ENCODE measurements around the gene BABAM2.

GRCh38 chr2:28174211-28174610, 283.7 kb downstream of the BABAM2 start:
- TF ChIP-seq ATF3 (IDR thresholded peaks at IDR 0.05) (no peak), CTCF (IDR thresholded peaks at IDR 0.05; ENCODE audit: low read depth, low read length, missing input control) (no peak), YY1 (IDR thresholded peaks at IDR 0.05) (no peak), RAD21 (IDR thresholded peaks at IDR 0.05) (no peak), REST (IDR thresholded peaks at IDR 0.05) (no peak), TAF1 (conservative IDR thresholded peaks at IDR 0.05) (no peak), FOXA1 (IDR thresholded peaks at IDR 0.05) (no peak), MAX (IDR thresholded peaks at IDR 0.05) (no peak), SP1 (IDR thresholded peaks at IDR 0.05) (no peak), EGR1 (IDR thresholded peaks at IDR 0.05; ENCODE audit: low read depth in 2 of 2) (no peak), GABPA (IDR thresholded peaks at IDR 0.05 in 1 of 2, conservative IDR thresholded peaks at IDR 0.05 in 1 of 2) (no peak), RXRA (IDR thresholded peaks at IDR 0.05) (no peak), ZBTB33 (IDR thresholded peaks at IDR 0.05) (no peak), JUND (IDR thresholded peaks at IDR 0.05) (no peak)

Data from liver (tissue), 3 donors.